ENCODE results near the gene NCOA4.
"Not testable (repeated sequence)": the region's sequence is repeated elsewhere in the genome, so short reads cannot be mapped to it uniquely, and the experiment has no call there.

Gene NCOA4

DNA sequence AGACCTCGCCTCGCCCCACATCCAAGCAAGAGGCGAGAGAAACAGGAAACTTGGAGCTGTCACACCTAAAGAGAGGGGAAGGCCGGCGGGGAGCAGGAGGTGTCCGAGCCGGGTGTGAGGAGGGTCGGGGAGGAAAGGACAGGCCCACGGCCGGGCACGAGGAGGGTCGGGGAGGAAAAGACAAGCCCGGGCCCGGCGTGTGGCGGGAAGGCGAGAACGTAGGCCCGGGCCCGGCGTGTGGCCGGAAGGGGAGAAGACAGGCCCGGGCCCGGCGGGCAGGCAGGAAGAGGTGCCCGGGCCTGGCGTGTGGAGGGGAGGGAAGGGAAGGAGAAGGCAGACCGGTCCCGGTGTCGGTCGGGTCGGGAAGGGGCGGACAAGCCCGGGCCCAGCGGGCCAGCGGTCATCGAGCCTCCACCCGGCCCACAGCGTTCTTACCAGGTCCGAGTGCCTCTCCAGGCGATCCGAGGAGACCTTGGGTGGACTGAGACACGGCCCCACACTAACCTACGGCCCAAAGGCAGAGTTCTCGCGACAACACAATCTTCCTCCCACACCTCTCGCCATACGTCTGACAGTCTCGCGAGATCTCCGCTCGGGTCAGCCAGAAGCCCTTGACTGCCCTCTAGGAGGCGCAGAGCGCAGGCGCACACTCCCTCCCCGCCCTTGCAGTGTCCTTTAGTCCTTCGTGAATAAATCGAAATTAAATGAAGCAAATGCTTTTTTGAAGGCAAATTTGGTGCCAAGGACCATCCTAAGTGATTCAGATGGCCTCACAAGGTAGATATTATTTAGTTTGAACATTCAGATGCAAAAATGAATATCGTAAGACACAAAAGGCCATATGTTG lies at the start of gene NCOA4:
Gene NCOA4, minus strand, starts transcription at position 533 of the 847 bp plus-strand sequence. CDS start 13,943 bp downstream, outside the sequence.
- peak; percentile 77 for DNase-seq

DNA sequence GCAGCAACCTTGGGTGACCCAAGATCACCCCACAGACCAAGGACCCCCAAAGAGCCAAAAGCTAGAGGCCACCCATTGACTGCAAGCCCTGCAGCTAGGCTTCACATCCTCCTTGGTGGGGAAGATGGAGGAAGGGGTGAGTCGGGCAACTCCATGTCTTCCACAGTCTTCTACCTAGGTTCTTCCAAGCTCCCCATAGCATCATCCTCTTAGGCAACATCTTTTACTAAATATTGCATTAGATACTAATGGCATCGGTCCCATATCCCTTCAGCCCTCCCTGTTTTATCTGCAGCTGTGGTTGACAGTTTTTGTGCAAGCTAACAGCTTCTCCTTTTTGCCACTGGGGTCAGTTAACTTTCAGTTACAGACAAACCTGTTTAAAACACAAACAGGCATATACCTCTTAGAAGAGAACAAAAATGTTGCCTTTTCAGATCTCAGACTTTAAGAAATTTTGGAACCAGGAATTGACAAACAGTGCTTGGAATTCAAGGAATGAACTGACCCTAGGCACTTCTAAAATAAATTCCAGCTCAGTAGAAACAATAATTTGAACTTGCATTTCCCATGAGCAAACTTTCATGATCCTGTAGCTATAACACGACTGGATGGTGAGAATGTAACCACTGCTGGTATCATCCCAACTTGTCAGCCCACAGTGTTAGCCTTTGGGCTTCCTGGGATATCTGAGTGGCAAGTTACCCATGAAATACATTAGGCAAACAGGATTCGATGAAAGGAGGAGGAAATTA lies 49.6 kb upstream of the NCOA4 start:
- DNase-seq: no peak

DNA sequence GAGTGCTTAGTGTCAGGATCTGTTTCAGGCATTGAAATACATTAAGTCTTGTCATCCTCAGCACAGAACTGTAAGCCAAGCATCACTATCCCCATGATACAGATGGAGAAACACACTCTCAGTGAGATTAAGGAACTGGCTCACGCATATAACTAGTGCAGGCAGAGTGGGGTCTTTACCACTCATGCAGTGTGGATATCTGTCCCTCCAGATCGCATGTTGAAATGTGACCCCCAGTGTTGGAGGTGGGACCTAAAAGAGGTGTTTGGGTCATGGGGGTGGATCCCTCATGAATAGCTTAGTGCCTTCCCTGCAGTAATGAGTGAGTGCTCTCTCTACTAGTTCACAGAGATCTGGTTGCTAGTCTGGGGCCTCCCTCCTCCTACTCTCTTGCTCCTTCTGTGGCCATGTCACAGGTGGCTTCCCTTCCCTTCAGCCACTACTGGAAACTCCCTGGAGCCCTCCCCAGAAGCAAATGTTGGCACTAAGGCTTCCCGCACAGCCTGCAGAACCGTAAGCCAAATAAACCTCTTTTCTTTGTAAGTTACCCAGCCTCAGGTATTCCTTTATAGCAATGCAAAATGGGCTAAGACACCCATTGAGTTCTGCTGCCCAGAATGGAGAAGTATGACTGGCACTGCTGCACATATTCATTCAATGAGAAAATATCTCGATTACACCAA lies 47.4 kb upstream of the NCOA4 start:
- DNase-seq: no peak

DNA sequence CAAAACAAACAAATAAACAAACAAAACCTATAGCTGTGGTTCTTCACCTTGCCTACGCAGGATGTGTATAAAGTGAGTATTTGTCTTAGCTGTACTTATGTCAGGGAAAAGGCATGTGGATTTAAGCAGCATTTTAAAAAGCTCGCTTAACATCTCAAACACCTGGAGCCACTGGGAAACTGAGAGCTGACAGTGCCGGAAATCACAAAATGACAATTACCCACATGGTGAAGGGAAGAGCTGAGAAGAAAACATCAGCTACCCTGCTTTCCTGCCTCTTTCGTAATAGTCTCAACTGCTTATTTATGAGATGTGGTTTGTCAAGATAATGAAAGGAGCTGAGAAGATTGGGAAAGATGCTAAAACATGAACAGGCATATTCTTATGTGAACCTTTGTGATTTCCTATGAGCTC lies 46.7 kb upstream of the NCOA4 start:
- no peak for DNase-seq

DNA sequence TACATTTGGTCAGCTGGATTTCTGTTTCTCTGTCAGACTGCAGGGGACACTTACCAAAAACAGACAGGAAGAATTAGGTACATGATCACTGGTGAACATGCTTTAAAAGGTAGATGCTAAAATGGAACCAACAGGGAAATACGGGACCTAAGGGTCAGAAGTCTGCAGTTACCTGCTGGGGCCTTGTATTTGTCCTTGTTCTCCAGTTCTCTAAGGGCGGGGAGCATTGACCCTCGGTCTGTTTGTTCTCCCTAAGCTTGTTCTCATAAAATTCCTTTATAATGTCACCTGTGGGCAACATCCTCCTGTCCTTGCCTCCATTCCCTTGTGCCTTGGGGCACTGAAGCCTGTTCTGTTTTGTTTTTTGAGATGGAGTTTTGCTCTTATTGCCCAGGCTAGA lies 45.4 kb upstream of the NCOA4 start:
- no peak for DNase-seq

DNA sequence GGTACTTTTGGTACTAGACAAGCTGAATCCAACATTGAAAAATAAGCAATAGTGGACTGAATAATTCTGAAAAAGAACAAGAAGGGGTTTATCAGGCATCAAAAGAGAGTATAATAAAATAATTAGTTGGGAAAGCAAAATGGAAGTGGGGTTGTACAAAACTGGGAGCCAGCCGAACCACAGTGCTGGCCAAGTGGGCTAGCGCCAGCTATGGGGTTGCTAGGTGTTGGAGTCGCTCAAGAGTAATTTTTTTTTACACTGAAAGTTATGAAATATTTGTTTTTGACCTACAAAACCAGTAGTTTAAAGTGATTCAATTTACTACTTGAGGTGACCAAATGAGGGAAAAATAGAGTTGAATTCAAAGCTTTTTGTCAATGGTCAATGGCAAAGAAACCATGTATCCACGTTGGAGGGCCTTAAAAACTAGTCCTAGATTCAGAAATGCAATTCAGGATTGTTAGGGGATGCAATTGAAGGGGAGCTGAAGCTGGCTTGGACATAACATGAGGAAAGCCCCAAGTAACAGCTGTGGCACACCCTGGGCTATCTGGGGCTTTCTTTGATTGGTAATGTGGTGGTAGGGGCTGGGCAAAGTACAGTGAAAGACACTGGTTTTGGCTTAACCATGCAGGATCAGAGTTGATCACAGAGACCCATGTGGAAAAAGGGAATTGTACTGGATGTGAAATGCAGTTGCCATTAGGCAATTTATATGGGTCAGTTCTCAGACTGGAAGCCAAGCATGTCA lies 43.9 kb upstream of the NCOA4 start:
- DNase-seq: no peak

DNA sequence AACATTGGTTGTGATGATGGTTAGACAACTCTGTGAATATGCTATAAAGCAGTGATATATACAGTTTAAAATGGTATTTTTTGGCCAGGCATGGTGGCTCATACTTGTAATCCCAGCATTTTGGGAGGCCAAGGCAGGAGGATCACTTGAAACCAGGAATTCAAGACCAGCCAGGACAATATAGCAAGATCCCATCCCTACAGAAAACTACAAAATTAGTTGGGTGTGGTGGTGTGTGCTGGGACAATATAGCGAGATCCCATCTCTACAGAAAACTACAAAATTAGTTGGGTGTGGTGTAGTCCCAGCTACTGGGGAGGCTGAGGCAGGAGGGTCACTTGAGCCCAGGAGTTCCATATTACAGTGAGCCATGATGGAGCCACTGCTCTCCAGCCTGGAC lies 43.1 kb upstream of the NCOA4 start:
- no peak for DNase-seq

DNA sequence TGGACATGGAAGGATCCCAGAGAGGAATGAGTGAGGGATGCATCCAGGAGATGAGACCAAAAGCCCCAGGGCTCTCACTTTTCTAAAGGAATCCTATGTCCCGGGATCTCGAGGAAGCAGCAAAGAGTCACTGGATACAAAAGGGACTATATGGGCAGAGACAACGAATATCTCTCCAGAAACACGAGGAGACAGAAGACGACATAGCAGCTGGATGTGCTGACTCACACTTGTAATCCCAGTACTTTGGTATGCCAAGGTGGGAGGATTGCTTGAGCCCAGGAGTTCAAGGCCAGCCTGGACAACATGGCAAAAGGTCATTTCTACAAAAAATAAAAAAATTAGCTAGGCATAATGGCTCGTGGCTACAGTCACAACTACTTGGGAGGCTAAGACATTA lies 40.3 kb upstream of the NCOA4 start:
- DNase-seq: no peak

DNA sequence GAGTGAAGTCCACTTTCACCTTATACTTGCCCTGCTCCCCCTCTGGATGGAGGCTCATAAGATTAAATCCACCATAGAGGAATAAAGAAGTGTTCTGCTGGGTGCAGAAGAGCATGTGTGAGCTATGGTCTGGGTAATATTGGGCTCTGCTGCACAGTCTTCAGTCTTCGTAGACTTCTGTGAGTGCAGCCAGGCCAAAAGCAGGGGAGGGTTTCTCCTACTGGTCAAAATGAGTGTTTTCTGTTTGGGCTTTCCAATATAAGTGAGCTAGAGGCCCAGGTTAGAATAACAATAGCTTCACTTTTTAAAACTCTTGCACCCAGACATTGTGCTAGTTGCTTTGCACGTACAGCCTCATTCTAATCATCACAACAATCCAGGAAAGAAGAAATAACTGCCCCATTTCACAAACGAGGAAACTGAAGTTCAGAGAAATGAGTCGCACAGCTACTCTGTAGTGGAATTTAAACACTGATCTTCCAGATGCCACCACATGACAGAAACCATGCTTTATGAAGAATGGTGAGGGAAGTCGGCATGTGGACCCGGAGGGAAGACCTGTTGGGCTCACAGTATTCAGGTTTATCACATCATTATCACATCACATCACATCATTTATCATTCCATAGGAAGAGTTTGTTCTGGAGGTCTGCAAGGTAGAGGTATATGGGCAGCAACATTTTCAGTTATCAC lies 39.5 kb upstream of the NCOA4 start:
- DNase-seq: no peak

DNA sequence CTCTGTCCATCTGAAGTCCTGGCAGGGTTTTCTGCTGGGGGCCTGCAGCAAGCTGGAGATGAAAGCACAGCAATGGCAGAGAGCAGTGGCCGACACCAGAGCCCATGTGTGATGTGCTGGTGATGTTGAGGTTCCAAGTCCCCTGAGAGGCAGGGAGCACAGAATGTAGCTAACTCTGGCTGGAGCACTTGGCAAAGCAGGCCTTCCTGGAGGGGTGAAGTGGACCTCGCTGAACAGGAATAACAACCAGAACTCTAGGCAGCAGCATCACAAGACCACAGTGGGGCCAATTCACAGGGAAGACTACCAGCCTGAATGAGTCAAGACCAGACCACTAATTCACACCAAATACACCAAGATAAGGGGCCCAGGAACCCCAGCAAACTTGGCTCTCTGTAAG lies 38.5 kb upstream of the NCOA4 start:
- DNase-seq: no peak

DNA sequence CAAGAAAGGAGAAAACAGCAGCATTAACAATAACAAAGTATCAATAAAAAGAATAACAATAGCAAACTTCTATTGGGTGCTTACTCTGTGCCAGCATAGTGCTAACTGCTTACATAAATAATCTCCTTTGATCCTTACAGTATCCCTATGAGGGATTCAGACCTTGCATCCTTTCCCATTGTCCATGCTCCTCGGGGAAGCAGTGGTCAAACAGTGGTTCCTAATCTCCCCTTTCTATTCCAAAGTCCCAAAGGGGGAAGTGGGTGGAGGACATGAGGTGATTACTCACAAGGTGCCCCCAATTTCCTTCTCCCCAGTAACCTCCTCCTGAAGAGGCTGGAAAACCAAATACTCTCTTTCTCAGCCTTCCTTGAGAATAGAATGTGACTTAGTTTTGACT lies 37.7 kb upstream of the NCOA4 start:
- DNase-seq: no peak

DNA sequence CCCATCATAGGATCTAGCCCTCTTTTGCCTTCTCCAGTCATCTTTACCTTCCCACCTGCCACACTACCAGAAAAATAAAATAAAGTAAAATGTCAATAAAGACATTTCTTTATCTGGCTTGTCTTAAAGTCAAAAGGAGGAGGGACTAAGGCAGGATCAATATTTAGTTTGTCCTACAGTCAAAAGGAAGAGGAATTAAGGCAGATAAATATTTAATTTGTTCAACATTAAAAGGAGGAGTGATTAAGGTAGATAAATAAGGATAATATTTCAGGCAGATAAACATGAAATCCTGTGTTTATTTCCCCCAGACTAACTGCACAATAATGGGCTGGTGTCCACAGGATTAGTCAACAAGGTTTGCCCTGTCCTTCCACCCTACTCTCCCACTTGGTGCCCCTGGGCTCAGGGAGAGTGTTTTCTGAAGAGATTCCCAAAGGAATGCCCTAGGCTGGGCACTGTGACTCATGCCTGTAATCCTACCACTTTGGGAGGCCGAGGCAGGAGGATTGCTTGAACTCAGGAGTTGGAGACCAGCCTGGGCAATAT lies 33.9 kb upstream of the NCOA4 start:
- DNase-seq: no peak

DNA sequence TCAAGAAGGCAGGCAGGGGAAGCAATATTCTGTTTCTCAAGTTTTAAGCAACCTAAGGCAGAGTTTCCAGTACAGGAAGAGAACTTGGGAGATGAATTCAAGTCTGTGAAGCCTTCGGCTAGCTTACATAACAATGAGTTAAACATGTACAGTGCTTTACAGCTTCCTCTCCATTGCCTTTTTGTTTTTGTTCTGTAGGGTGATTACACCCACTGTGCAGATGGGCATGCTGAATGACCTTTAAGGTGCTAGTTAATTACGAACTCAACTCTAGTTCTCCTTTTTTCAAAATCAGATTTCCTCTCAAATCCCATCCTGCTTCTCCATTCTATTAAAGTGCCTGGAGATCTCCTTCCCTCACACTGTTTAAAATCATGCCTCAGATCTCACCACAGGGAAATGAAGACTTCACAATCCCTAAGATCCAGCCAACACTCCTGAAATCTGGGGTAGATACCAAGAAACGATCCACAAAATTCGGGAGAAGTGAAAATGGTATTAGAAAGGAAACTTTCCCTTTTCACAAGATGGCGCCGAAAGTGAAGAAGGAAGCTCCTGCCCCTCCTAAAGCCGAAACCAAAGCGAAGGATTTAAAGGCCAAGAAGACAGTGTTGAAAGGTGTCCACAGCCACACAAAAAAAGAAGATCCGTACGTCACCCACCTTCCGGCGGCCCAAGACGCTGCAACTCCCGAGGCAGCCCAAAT lies 32.5 kb upstream of the NCOA4 start:
- DNase-seq: no peak

DNA sequence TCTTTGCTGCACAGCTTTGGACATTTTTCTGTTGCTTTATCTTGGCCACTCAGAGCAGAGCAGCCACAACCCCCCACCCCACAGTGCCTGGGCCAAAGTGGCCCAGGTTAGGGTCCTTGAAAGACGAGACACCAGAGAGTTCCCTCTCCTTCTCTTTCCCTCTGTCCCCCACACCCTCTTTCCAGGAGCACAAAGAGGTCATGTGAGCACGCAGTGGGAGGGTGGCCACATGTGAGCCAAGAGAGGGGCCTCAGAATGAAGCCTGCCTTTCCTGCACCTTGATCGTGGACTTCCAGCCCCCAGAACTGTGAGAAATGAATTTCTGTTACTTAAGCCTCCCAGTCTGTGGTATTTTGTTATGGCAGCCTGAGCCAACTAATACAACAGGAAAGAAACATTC lies 30.3 kb upstream of the NCOA4 start:
- no peak for DNase-seq

DNA sequence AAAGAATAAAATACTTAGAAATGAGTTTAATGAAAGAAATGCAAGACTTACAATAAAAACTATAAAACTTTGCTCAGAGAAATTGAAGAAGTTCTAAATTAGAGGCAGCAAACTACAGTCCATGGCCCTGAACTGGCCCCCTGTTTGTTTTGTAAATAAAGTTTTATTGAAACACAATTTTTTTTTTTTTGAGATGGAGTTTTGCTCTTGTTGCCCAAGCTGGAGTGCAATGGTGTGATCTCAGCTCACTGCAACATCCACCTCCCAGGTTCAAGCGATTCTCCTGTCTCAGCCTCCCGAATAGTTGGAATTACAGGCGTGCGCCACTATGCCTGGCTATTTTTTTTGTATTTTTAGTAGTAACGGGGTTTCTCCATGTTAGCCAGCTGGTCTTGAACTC lies 27.5 kb upstream of the NCOA4 start:
- DNase-seq: not testable (repeated sequence)

DNA sequence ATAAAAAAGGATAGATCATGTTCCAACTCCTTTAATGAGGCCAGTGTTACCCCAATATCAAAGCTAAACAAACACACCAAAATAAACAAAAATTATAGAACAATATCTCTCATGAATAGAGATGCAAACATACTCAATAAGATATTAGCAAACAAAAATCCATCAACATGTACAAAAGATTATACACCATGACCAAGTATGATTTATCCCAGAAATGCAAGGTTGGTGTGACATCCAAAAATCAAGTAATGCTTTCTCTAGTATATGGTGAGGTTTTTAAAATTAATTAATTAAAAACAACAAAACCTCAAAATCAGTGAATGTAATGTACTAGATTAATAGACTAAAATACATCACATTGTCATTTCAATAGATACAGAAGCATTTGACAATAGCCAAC lies 26.6 kb upstream of the NCOA4 start:
- no peak for DNase-seq

DNA sequence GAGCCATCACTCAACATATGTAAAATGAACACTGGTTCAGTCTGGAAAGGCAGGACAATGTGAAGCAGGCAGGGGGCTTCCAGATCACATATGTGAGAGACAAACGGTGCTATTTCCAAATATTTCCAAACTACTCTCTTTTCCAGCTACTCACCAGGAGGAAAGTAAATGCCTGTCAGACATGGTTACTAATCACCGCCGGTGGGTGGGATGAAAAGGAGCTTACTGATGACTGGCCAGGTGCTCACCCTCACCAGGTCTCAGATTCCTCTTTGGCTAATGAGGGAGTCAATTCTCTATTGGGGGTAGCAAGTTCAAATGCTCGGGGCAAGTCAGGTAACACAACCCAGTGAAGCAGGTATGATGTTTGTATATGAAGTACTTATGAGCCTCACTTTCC lies 25.3 kb upstream of the NCOA4 start:
- no peak for DNase-seq

DNA sequence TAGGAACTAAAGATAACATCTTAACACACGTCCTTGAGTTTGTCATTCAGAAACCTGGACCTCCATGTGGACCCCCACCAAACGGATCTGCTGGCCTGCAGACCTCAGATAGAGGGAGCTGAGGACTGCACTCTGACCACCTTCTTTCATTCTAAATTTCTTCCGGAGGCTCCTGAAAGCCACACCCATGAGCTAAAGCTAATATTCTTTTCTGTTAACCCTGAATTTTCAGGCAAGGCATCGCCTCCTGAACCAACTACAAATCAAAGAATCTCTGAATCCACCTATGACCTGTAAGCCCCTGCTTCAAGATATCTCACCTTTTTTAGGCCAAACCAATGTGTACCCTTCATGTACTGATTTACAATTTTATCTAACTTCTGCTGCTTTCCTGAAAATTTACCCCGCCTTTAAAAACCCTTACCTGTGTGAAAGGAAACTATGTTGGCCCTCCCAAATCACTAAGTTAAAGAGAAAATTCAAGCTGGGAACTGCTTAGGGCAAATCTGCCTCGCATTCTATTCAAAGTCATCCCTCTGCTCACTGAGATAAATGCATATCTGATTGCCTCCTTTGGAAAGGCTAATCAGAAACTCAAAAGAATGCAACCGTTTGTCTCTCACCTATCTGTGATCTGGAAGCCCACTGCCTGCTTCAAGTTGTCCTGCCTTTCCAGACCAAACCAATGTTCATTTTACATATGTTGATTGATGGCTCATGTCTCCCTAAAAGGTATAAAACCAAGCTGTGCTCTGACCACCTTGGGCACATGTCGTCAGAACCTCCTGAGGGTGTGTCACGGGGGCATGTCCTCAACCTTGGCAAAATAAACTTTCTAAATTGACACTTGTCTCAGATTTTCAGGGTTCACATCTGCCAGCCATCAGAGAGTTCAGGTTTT lies 23.4 kb upstream of the NCOA4 start:
- DNase-seq: no peak

DNA sequence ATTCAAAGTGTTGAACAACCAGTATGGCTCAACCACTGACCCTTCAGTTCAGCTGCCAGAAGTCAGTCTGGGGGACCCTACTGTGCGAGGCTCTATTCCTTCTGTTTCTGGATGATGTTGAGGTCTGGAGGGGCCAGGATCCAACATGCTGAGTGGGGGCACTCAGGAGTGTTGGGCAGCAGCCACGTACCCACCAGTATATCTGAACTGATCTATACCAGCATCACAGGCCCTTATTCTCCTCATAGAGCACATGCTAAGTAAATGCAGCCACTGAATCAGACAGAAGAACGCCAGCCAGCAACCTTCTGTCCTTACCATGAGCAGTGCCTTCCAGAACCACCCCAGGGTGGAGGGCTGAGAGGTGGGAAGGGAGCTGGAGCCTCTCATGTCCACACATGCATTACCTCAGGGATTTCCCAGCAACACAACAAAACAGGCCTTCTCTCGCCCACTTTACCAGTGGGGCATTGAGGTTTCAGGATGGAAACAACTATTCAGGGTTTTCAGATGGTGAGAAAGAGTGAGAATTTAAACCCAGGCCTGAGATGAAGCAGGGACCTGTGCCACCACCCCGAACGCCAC lies 22.5 kb upstream of the NCOA4 start:
- DNase-seq: no peak
